Smooth muscle cell (in vitro differentiated cells): ENCODE results near the gene PMEL. TPM values are rescaled to one million over a fixed set of nuclear protein-coding genes. Genes with fewer than 3 reads are reported as not detected.
A peak's percentile ranks its signal among the peaks of the same experiment; 100 is the strongest.

ENCODE experiments used
- DNase-seq: peaks from one replicate; lab custom pipeline; 2025; ENCODE audit not compliant: unreplicated experiment; lab: John Stamatoyannopoulos, UW
- H2AFZ ChIP-seq: fragments of 200-600 bp; sonication (generic); 2 replicates; pipeline ENCODE4 v1.6.0; 2016; ENCODE audit warnings: antibody characterized with exemption, low read depth, mild to moderate bottlenecking
- H3F3A ChIP-seq: fragments of 200-600 bp; sonication (generic); 2 replicates; pipeline ENCODE4 v1.6.0; 2017; ENCODE audit warnings: antibody characterized with exemption, low read depth
- H3K27ac ChIP-seq: fragments of 200-600 bp; sonication (generic); 2 replicates; pipeline ENCODE4 v1.5.1; 2016; ENCODE audit warnings: low read depth, mild to moderate bottlenecking
- H3K27me3 ChIP-seq: fragments of 200-600 bp; sonication (generic); 2 replicates; pipeline ENCODE4 v1.6.1; 2016; ENCODE audit warnings: low read depth, mild to moderate bottlenecking
- H3K36me3 ChIP-seq: fragments of 200-600 bp; sonication (generic); 2 replicates; pipeline ENCODE4 v1.5.1; 2016; ENCODE audit warnings: low read depth
- H3K4me1 ChIP-seq: fragments of 200-600 bp; sonication (generic); 2 replicates; pipeline ENCODE4 v1.5.1; 2016; ENCODE audit warnings: low read depth
- H3K4me2 ChIP-seq: fragments of 200-600 bp; sonication (generic); 2 replicates; pipeline ENCODE4 v1.6.0; 2016; ENCODE audit warnings: mild to moderate bottlenecking
- H3K4me3 ChIP-seq: fragments of 200-600 bp; sonication (generic); 2 replicates; pipeline ENCODE4 v1.5.1; 2016; ENCODE audit warnings: mild to moderate bottlenecking
- H3K79me2 ChIP-seq: fragments of 200-600 bp; sonication (generic); 2 replicates; pipeline ENCODE4 v1.6.0; 2016; ENCODE audit warnings: low read depth, mild to moderate bottlenecking
- H3K9ac ChIP-seq: fragments of 200-600 bp; sonication (generic); 2 replicates; pipeline ENCODE4 v1.6.0; 2016; ENCODE audit warnings: low read depth
- H3K9me3 ChIP-seq: fragments of 200-600 bp; sonication (generic); replicated peaks from 2 replicates; pipeline ENCODE4 v1.5.1; 2016; ENCODE audit warnings: low read depth
- H4K20me1 ChIP-seq: fragments of 200-600 bp; sonication (generic); 2 replicates; pipeline ENCODE4 v1.6.0; 2016; ENCODE audit warnings: low read depth
- WGBS: methylation state at CpG from one replicate; pipeline ENCODE4 v1.1.7; 2016; ENCODE audit warnings: low lambda C conversion rate; 5-methylcytosine and 5-hydroxymethylcytosine counted together
- polyA plus RNA-seq: library from polyadenylated mRNA; unstranded; fragments of >200 nt; fragmentation: Nextera tagmentation; extraction: Ambion mirVana; gene quantifications from 2 replicates; pipeline ENCODE4 v1.2.1, GENCODE V29; 2016
- total RNA-seq: library from RNA; depleted of rRNA; stranded (reverse); fragments of >200 nt; gene quantifications from 2 replicates; pipeline ENCODE4 v1.2.3, GENCODE V29; 2014
- TF ChIP-seq, protein P1 (sequence below): fragments of 200-600 bp; sonication (generic); IDR thresholded peaks from 2 replicates; pipeline ENCODE4 v1.5.1; 2017; ENCODE audit warnings: borderline replicate concordance, mild to moderate bottlenecking, antibody characterized with exemption; ENCODE audit not compliant: insufficient read depth, poor library complexity, severe bottlenecking

Gene PMEL
- total and polyA plus RNA-seq, 2 experiments from 2014 or later: 1.8 to 1.9 TPM

GRCh38 chr12:55931317-55931779 is 34.5 kb downstream of the PMEL start:
- Histone ChIP-seq H3F3A (peaks cover 24% of the 10 kb centered on the region), H3K9me3 (no peaks in the 10 kb centered on the region), H4K20me1 (no peaks in the 10 kb centered on the region), H3K79me2 (peaks cover 28% of the 10 kb centered on the region), H3K4me1 (peaks cover 15% of the 10 kb centered on the region), H3K27ac (peak overlapping the region; percentile 75), H3K9ac (peak overlapping the region; percentile 82), H2AFZ (peak overlapping the region; percentile 92), H3K4me3 (peak overlapping the region; percentile 83), H3K4me2 (peak overlapping the region; percentile 95), H3K27me3 (no peaks in the 10 kb centered on the region), H3K36me3 (no peaks in the 10 kb centered on the region)
- WGBS: 25% methylated on average over 10 of the region's 10 CpGs
- DNase-seq: no peak
- TF ChIP-seq, protein P1, sequence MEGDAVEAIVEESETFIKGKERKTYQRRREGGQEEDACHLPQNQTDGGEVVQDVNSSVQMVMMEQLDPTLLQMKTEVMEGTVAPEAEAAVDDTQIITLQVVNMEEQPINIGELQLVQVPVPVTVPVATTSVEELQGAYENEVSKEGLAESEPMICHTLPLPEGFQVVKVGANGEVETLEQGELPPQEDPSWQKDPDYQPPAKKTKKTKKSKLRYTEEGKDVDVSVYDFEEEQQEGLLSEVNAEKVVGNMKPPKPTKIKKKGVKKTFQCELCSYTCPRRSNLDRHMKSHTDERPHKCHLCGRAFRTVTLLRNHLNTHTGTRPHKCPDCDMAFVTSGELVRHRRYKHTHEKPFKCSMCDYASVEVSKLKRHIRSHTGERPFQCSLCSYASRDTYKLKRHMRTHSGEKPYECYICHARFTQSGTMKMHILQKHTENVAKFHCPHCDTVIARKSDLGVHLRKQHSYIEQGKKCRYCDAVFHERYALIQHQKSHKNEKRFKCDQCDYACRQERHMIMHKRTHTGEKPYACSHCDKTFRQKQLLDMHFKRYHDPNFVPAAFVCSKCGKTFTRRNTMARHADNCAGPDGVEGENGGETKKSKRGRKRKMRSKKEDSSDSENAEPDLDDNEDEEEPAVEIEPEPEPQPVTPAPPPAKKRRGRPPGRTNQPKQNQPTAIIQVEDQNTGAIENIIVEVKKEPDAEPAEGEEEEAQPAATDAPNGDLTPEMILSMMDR: no peak

DNA sequence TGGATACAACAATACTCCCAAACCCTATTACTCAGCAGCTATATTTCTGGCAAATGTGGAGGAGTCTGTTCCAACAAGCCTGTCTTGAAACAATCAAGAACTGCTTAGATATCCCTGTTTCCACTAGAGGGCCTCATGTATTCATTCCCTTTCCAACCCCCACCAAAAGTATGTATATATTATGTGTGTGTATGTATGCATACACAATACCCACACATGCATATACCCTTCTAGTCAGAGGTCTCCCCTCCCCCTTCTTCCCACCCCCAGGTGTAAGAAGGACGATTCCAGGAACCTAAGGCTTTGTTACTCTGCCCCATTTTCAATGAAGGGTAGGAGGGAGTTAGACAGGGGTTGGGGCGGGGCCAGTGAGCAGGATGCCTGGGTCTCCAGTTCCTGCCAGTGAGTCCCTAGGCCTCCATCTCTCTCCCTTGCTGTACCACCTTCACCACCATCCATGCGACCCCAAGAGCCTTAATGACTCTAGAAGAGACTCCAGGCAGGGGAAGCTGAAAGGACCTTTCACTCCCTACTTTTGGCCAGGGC is 35.0 kb downstream of the PMEL start, which contains the start of gene DGKA:
Gene DGKA (plus strand): TSS at position 392 of the 546 bp plus-strand sequence. CDS start 5,342 bp downstream, outside the sequence.
- peak within 1 kb of the TSS; percentile 75 for H3K27ac ChIP-seq
- H4K20me1 ChIP-seq: no peaks in the 10 kb centered on the region
- peak within 1 kb of the TSS; percentile 82 for H3K9ac ChIP-seq
- peak; percentile 9 for DNase-seq
- peaks cover 33% of the 10 kb centered on the region for H3K79me2 ChIP-seq
- H3K36me3 ChIP-seq: no peaks in the 10 kb centered on the region
- peak within 1 kb of the TSS; percentile 83 for H3K4me3 ChIP-seq
- peaks cover 20% of the 10 kb centered on the region for H3K4me1 ChIP-seq
- 39% methylated on average over 3 of the region's 3 CpGs for WGBS
- peak within 1 kb of the TSS; percentile 95 for H3K4me2 ChIP-seq
- no peaks in the 10 kb centered on the region for H3K9me3 ChIP-seq
- peak within 1 kb of the TSS; percentile 92 for H2AFZ ChIP-seq
- H3K27me3 ChIP-seq: no peaks in the 10 kb centered on the region
- peaks cover 24% of the 10 kb centered on the region for H3F3A ChIP-seq
- TF ChIP-seq, protein P1: peak; percentile 48

DNA sequence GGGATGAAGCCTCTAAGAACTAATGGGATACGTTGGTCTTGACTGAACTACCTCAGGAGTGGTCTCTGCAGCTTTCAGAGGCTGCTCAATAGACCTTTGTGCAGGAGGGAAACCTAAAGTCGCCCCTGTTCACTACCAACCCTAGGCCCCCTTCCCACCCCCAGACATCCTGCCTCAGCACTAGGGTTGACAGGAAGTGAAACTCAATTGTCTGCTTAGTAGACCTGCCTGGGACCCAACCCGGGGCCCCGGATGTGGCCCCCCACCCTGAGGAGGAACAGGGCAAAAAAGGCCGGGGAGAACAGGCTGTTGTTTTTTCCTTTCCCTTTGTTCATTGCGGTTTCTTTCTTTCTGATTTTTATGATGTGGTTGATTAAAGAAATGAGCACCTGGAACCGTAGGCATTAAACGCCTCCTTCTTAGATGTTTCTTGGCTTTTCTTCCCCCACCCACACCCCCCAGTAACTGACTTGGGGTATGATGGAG is 36.5 kb downstream of the PMEL start:
- Histone ChIP-seq H3K36me3 (no peaks in the 10 kb centered on the region), H2AFZ (no peak overlapping the region), H3K27ac (peak overlapping the region; percentile 75), H3F3A (peaks cover 24% of the 10 kb centered on the region), H4K20me1 (no peaks in the 10 kb centered on the region), H3K4me1 (peaks cover 24% of the 10 kb centered on the region), H3K9ac (no peak overlapping the region), H3K27me3 (no peaks in the 10 kb centered on the region), H3K79me2 (peaks cover 46% of the 10 kb centered on the region), H3K4me3 (no peak overlapping the region), H3K4me2 (no peak overlapping the region), H3K9me3 (no peaks in the 10 kb centered on the region)
- WGBS: 90% methylated on average over 8 of the region's 8 CpGs
- DNase-seq: no peak
- TF ChIP-seq, protein P1: no peak
